Embryonic facial prominence (tissue), 1 donor: ENCODE results near the gene CCSER2.
"Not testable (repeated sequence)": the region's sequence is repeated elsewhere in the genome, so short reads cannot be mapped to it uniquely, and the experiment has no call there.

Experiments used
- DNase-seq: peaks from one replicate; pipeline ENCODE4 v3.0.0-alpha.2; 2016; ENCODE audit errors: extremely low spot score

CCSER2 gene

GRCh38 chr10:84519235-84519634 lies 190.8 kb downstream of the CCSER2 start:
- DNase-seq, result no peak

DNA sequence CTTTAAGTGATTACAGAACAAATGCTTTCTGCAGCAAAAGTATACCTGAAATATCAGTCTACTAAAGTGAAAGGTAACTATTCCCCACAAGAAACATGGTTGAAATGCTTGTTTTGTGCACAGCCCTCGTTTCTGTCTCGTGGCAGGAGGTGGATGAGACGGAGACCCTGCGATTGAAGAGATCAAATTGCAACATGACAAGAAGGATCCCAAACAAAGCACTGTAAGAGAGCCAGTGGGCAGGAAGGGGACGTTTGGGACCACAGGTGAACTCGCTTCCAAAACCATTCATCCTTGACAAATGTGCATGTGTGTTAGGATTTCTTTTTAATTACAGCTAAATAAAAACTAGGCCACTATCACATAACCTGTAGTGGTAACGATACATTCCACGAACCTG lies 192.6 kb downstream of the CCSER2 start:
- no peak for DNase-seq

DNA sequence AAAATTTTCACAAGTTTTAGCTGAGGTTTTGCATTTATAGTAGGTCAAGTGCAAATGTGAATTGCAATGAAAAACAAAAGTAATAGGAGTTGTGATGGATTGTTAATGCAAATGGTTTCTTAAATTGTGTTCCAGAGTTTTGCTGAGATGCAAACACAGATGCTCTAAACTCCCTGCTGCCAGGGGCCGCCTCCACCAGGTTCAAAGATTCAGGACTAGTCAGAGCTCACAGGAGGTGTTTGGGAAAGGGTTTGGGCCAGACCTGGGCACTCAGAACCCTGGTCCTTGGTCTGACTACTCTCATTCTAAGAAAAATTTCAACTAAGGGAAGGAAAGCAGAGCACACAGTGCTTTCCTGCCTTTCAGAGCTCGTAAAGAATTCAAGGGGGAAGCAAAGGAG lies 193.1 kb downstream of the CCSER2 start:
- DNase-seq, result no peak

DNA sequence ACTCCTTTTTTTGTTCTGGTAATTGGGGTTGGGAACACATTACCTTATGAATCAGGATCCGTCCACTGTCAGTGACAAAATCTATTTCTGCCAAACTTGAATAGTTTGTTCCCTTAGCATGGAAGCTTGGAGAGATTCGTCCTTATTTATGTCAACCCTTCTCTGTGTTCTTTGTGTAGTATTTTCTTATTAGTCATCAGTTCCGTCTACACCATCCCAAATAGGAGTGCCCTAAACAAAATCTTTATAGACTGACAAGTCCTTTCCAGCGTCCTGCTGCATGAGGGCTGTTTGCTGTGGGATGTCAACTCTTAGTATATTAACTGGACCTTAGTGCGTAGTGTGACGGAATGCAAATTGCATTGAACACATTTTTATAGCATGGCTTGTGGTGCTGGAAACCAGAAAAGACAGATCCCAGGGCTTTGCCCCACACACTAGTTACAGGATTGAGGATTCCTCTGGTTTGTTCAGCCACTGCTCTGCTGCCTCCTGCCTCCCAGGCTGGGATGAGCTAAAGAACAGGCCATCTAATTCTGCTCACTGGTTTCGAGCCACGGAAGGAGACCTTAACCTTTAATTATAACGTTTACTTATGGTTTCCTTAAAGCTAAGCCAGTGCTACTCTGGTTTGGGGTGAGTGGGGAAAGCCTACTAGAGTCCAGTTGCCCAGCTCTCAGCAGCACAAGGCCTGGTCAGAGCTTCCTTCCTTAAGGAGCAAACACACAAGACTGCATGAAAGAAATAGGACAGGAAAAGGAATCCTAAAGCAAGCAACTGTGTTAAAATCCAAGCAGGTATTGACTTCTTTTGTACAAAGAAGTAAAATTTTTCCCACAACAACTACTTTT lies 194.4 kb downstream of the CCSER2 start:
- DNase-seq, result no peak

DNA sequence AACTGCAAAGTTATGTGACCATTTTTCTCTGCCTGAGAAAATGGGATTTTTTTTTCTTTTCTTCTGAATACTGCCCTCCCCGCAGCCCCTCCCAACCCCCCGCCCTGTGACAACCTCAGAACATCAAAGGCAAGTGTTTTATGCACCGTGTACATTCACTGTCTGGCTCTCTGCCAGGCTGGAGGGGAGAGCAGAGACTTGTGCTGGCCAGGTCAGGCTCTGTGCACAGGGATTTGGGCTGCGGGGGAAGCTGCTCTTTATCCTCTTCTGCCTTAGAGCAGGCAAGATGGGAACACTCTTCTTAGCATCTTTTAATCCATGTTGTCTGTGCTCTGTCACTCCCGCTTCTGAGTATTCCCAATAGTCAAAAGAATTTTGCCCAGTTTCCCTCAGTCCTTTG lies 195.1 kb downstream of the CCSER2 start:
- DNase-seq, result no peak

DNA sequence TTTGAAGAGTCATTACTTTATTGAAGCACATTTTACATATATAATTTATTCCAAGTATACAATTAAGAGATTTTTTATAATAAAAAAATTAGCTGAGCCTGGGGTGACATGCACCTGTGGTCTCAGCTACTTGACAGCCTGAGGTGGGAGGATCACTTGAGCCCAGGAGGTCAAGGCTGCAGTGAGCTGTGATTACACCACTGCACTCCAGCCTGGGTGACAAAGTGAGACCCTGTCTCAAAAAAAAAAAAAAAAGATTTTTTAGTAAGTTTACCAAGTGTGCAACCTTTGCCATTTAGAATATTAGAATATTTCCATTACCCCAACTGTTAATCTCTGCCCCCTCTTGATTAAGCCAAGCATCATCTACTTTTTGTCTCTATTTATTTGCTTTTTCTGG lies 196.0 kb downstream of the CCSER2 start:
- no peak for DNase-seq

GRCh38 chr10:84525120-84525806 lies 196.9 kb downstream of the CCSER2 start:
- no peak for DNase-seq

DNA sequence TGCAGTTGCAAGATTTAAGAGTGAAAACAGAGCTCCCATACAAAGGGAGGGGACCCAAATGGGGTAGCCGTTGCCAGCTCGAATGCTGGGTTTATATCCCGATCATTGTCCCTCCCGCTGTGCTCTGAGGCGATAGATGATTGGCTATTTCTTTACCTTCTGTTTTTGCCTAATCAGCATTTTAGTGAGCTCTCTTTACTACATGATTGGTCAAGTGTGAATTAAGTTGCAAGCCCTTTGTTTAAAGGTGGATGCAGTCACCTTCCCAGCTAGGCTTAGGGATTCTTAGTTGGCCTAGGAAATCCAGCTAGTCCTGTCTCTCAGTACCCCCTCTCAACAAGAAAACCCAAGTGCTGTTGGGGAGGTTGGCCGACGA lies 197.4 kb downstream of the CCSER2 start:
- not testable (repeated sequence) for DNase-seq

DNA sequence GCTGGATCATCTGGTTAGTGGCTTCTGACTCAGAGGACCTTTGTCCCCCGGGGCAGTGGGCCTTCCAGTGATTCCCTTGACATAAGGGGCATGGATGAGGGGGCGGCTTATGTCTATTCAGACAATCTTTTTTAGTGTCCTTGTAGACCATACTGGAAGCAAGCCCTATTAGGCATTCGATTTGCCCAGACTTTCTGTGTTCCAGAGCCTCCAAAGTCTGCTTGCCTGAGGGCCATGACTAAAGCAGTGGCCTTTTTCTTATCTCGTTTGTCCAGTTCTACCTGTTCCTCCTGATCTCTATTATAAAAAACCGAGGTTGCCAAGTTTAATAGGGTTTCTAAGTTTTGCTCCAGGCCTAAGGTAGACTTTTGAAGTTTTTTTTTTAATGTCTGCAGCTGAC lies 199.0 kb downstream of the CCSER2 start:
- not testable (repeated sequence) for DNase-seq

DNA sequence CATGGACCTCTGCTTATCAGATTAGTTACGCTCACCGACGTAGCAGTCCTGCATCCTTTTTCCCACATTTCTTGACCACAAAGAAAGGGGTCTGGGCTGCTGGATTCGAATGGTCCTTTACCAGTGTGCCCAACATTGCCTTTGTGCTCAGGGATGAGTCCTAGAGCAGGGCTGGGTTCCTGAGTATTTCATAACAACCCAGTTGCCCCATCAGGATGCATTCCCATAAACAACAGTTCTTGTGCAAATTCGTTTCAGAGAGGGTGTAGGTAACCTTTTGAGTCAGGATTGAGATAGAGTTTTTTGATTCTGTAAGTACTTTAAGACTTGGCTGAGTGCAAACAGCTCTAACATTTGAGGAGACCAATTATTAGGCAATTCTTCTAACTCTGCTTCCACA lies 200.1 kb downstream of the CCSER2 start:
- not testable (repeated sequence) for DNase-seq

- DNase-seq, result no peak
Observed at GRCh38 chr10:84530724-84531325, 202.4 kb downstream of the CCSER2 start.

DNA sequence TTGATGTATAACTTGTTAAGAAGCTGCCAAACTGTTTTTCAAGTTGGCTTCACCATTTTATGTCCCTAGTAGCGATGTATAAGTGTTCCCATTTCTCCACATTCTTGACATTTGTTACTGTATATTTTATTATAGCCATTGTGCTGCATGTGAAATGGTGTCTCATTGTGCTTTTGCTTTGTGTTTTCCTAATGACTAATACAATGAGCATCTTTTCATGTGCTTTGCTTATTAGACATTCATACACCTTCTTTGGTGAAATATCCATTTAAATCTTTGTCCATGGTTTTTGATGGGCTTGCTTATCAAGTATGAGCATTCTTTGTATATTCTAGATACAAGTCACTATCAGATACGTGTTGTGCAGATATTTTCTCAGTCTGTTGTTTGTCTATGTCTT lies 203.0 kb downstream of the CCSER2 start:
- no peak for DNase-seq

DNA sequence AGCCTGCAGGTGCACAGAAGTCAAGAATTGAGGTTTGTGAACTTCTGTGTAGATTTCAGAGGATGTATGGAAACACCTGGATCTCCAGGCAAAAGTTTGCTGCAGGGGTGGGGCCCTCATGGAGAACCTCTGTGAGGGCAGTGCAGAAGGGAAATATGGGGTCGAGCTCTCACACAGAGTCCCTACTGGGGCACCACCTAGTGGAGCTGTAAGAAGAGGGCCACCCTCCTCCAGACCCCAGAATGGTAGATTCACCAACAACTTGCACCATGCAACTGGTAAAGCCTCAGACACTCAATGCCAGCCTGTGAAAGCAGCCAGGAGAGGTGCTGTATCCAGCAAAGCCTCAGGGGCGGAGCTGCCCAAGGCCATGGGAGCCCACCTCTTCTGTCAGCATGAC lies 205.8 kb downstream of the CCSER2 start:
- no peak for DNase-seq

DNA sequence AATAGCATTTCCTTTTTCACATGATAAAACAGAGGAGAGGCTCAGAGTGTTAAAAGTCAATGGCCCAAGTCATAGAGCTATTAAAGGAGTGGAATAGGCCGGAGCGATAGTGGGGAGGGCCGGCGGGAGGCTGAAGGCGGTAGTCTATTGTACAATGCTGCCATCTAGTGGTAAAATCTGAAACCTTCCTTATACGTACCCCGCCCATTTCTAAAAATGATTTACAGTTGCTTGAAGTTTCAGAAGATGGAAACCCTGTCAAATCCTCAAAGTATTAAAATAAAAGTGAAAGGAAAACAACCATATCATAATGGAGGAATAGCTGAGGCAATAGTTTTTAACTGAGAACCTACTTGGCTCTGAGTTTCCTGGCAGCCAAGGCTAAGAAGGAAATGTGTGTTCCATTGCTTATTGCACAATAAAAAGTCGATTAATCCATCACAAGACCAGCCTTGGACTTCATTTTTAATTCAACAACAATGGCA lies 209.1 kb downstream of the CCSER2 start:
- DNase-seq, result no peak

GRCh38 chr10:84538036-84538435 lies 209.6 kb downstream of the CCSER2 start:
- no peak for DNase-seq

DNA sequence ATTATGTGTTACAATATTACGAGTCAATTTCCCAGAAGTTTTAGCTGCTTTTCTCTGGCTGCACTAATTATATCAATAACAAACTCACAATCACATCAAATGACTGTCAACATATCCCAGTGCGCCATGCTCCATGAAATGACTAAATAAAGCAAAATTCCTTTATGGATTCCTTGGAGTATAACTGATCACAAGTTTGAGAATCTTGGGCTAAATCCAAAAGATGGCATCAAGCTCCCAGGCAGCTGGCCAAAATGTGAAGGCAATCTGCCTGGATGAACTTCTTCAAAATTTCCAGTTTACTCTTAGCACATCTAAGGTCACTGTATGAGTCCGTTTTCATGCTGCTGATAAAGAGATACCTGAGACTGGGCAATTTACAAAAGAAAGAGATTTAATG lies 210.8 kb downstream of the CCSER2 start:
- DNase-seq, result no peak

DNA sequence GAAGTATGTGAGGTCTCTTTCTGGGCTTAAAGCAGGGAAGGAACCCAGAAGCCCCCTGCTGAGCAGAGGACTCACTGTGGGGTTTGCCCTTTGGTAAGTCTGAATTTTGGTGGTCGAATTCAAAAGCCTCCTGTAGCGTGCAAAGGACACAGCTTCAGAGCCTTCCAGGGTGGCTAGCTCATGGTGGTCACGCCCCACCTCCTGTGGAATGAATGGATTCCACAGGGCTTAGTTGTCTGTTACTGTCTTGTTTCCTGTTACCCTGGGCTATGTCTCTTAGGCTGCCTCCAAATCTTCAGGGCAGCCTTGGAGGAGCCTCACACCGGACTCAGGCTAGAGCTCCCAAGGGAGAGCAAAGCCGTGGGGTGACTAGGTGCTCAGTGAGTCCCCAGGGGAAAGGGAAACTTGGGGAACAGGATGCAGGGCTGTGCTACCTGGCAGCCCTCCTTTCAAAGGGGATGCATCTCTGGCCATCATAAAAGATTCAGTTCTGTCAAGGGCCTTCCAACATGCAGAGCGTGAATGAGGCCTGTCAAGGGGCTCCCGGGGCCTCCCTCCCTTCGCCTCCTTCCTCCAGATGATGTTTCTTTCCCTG lies 211.7 kb downstream of the CCSER2 start:
- no peak for DNase-seq

- no peak for DNase-seq
Observed at GRCh38 chr10:84540617-84541288, 212.4 kb downstream of the CCSER2 start.

DNA sequence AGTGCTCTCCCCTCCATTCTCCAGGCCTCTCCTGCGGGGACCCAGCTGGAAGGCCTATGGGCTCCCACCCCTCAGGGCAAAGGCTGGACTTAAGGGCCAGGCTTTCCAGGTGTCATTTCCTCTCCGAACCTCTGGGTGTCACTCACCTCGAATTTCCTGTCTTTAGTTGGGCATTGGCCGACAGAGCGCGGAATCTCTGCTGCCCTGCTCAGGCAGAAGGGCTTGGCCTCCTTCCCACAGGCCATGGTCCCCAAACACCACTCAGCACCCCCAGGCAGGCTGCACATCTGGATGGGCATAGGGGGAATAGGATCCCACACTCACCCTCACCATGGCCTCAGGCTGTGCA lies 212.9 kb downstream of the CCSER2 start:
- no peak for DNase-seq

GRCh38 chr10:84542522-84543490 lies 214.4 kb downstream of the CCSER2 start:
- DNase-seq, result no peak

DNA sequence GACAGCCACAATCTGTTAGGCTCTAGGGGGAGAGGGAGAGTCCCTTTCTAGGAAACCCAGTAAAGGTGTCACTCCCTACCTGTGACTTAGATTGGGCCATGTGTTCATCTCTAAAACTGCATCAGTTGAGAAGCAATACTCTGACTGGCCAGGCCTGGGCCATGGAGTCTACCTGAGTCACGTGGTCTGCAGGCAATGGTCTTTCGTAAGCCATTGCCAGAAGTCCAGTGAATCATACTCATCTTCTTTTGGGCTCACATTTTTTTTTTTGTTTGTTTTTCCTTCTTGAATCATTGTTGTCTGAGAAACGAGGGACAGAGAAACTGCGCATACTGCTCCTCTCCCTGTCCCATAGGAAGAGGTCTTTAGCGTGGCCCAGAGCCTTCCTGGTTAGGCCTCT lies 215.6 kb downstream of the CCSER2 start:
- DNase-seq, result no peak
